Spleen (tissue), 7 donors: ENCODE results near the gene MAN1C1.
A peak's percentile ranks its signal among the peaks of the same experiment; 100 is the strongest.

Experiments
- POLR2A ChIP-seq, 3 donors: fragments of 450-650 bp; IDR thresholded peaks; one replicate each; pipeline ENCODE4 v1.5.1; 2017; ENCODE audit warnings: antibody characterized with exemption in 3 of 3, mild to moderate bottlenecking in 1 of 3
- POLR2AphosphoS5 ChIP-seq, 3 donors: sonication (generic); formaldehyde crosslinking; IDR thresholded peaks; one replicate each; pipeline ENCODE4 v1.5.1; 2017; ENCODE audit warnings: antibody characterized with exemption in 3 of 3
- TF ChIP-seq, protein P1 (sequence below), 11 experiments: fragments of 200-600 bp in 7 of 11; fragments of 450-650 bp in 4 of 11; sonication (generic) in 4 of 11; IDR thresholded peaks in 8 of 11; conservative IDR thresholded peaks in 3 of 11; 1 replicate in 7 of 11; 2 replicates in 4 of 11; pipeline versions ENCODE4 v1.4.0 to v1.8.0; 2016 to 2021; ENCODE audit warnings: antibody characterized with exemption in 11 of 11, inconsistent platforms in 4 of 11, mild to moderate bottlenecking in 1 of 11
- donor health status: DM: no; HTN: no; CAD: no; lungs with moderate emphysema.
- donor health status: DM: no; HTN: no; CAD: no.
- donor health status: DM: no; HTN: no; CAD: no.

- TF ChIP-seq POLR2A (IDR thresholded peaks at IDR 0.05) (no peak), POLR2AphosphoS5 (IDR thresholded peaks at IDR 0.05) (peak in 1 of 3 donors; percentile 11)
- TF ChIP-seq, protein P1, sequence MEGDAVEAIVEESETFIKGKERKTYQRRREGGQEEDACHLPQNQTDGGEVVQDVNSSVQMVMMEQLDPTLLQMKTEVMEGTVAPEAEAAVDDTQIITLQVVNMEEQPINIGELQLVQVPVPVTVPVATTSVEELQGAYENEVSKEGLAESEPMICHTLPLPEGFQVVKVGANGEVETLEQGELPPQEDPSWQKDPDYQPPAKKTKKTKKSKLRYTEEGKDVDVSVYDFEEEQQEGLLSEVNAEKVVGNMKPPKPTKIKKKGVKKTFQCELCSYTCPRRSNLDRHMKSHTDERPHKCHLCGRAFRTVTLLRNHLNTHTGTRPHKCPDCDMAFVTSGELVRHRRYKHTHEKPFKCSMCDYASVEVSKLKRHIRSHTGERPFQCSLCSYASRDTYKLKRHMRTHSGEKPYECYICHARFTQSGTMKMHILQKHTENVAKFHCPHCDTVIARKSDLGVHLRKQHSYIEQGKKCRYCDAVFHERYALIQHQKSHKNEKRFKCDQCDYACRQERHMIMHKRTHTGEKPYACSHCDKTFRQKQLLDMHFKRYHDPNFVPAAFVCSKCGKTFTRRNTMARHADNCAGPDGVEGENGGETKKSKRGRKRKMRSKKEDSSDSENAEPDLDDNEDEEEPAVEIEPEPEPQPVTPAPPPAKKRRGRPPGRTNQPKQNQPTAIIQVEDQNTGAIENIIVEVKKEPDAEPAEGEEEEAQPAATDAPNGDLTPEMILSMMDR (IDR thresholded peaks at IDR 0.05 in 8 of 11, conservative IDR thresholded peaks at IDR 0.05 in 3 of 11), result no peak
Observed at GRCh38 chr1:25700144-25700523, 83.5 kb downstream of the MAN1C1 start.
